HepG2 (cell line): ENCODE data around the gene HDGFL1. TPM values are rescaled to one million over a fixed set of nuclear protein-coding genes. Genes with fewer than 3 reads are reported as not detected.

Experiments
- ATAC-seq: fragments of 200-7000 bp; cut with Tn5 transposase; 3 replicates; pipeline ENCODE4 v1.9.1; 2020; ENCODE audit warnings: mild to moderate bottlenecking, moderate library complexity
- BruUV-seq: library from RNA; stranded (reverse); fragments of 400-500 nt; replicated peaks from 2 replicates; lab custom pipeline; 2021; lab: Mats Ljungman, UMichigan
- CTCF ChIA-PET: fragments of 300-600 bp; formaldehyde crosslinking; extraction: SDS; loops from one replicate; lab custom pipeline; 2021; ENCODE audit warnings: low total read pairs, inconsistent platforms, low intra/inter-chr PET ratio; lab: Yijun Ruan, JAX
- POLR2A ChIA-PET: fragments of 350-600 bp; sonication (Branson Sonifier 250); formaldehyde crosslinking; loops from one replicate; lab custom pipeline; 2020; ENCODE audit warnings: antibody characterized with exemption, inconsistent platforms; lab: Yijun Ruan, JAX
- DNase-seq: peaks from one replicate; pipeline ENCODE4 v3.0.0-alpha.2; 2015; ENCODE audit warnings: low spot score
- FAIRE-seq: peaks from 3 replicates; lab custom pipeline; 2011; peaks lifted over from hg19 to GRCh38; lab: Jason Lieb, UNC
- H2AFZ ChIP-seq: one replicate; pipeline ENCODE4 v1.6.1; 2011; ENCODE audit warnings: low read length, inconsistent platforms
- H3K27ac ChIP-seq: fragments of 300-600 bp; 3 replicates; pipeline ENCODE4 v1.8.0; 2011; ENCODE audit warnings: mixed run types, mild to moderate bottlenecking, mixed read lengths, low read length, inconsistent platforms; ENCODE audit not compliant: insufficient read depth; ENCODE audit errors: extremely low read length
- H3K27me3 ChIP-seq, 2 experiments: fragments of 200-600 bp in 1 of 2; 2 replicates in 1 of 2; 3 replicates in 1 of 2; pipeline versions ENCODE4 v1.6.0 to v1.8.0; 2011; ENCODE audit warnings: low read length in 2 of 2, mild to moderate bottlenecking in 2 of 2, moderate library complexity in 2 of 2, inconsistent platforms in 1 of 2; ENCODE audit not compliant: insufficient read depth in 2 of 2, control insufficient read depth in 1 of 2
- H3K36me3 ChIP-seq, 2 experiments: fragments of 200-600 bp in 1 of 2; replicated peaks in 1 of 2; 2 replicates in 1 of 2; 3 replicates in 1 of 2; pipeline versions ENCODE4 v1.5.1 to v1.8.0; 2011; ENCODE audit warnings: low read length in 2 of 2, inconsistent platforms in 1 of 2; ENCODE audit not compliant: insufficient read depth in 2 of 2, control insufficient read depth in 1 of 2
- H3K4me1 ChIP-seq: 2 replicates; pipeline ENCODE4 v1.5.1; 2012; ENCODE audit warnings: low read length, inconsistent platforms; ENCODE audit not compliant: insufficient read depth
- H3K4me2 ChIP-seq: 2 replicates; pipeline ENCODE4 v1.6.0; 2011; ENCODE audit warnings: low read depth, low read length, inconsistent platforms
- H3K4me3 ChIP-seq, 3 experiments: fragments of 200-600 bp in 1 of 3; sonication (generic), shearing (Covaris generic) in 1 of 3; replicated peaks in 1 of 3; 2 replicates each; pipeline ENCODE4 v1.5.1; 2011 to 2016; ENCODE audit warnings: low read length in 3 of 3, inconsistent platforms in 2 of 3, low read depth in 2 of 3, mild to moderate bottlenecking in 2 of 3, control low read depth in 1 of 3, mixed read lengths in 1 of 3; ENCODE audit not compliant: insufficient read depth in 1 of 3
- H3K79me2 ChIP-seq: one replicate; pipeline ENCODE4 v1.6.1; 2011; ENCODE audit warnings: low read length, inconsistent platforms; ENCODE audit not compliant: insufficient read depth
- H3K9ac ChIP-seq: 2 replicates; pipeline ENCODE4 v1.6.0; 2011; ENCODE audit warnings: mild to moderate bottlenecking, low read depth, low read length, inconsistent platforms; ENCODE audit not compliant: insufficient read depth
- H3K9me3 ChIP-seq: 2 replicates; pipeline ENCODE4 v1.5.1; 2012; ENCODE audit warnings: mild to moderate bottlenecking, low read length
- H4K20me1 ChIP-seq: 2 replicates; pipeline ENCODE4 v1.6.0; 2011; ENCODE audit warnings: inconsistent platforms, mild to moderate bottlenecking, low read length, moderate library complexity; ENCODE audit not compliant: insufficient read depth
- BRD4 ChIP-seq: sonication (generic); formaldehyde crosslinking; IDR thresholded peaks from 2 replicates; pipeline ENCODE4 v1.4.0; 2020; ENCODE audit warnings: missing genetic modification reagents
- CBX1 ChIP-seq: IDR thresholded peaks from one replicate; pipeline ENCODE4 v1.6.1; 2016; ENCODE audit warnings: antibody characterized with exemption, low read depth
- EHMT2 ChIP-seq: fragments of 200-600 bp; sonication (generic); IDR thresholded peaks from 2 replicates; pipeline ENCODE4 v1.7.0; 2017; ENCODE audit warnings: antibody characterized with exemption, low read depth, low read length, borderline replicate concordance
- HES4 ChIP-seq: sonication (generic); formaldehyde crosslinking; IDR thresholded peaks from 2 replicates; pipeline ENCODE4 v1.9.0; 2021; ENCODE audit warnings: mild to moderate bottlenecking, missing genetic modification reagents, borderline replicate concordance
- PHB2 ChIP-seq: fragments of 450-650 bp; IDR thresholded peaks from 2 replicates; pipeline ENCODE4 v1.6.1; 2018; ENCODE audit not compliant: partially characterized antibody
- SOX13 ChIP-seq, 3 experiments: fragments of 450-650 bp in 1 of 3; sonication (generic) in 1 of 3; formaldehyde crosslinking in 1 of 3; IDR thresholded peaks in 2 of 3; conservative IDR thresholded peaks in 1 of 3; 2 replicates each; pipeline versions ENCODE4 v1.5.0 to v1.6.1; 2016 to 2020; ENCODE audit warnings: antibody characterized with exemption in 1 of 3, mild to moderate bottlenecking in 1 of 3, missing compliant biosample characterization in 1 of 3, missing genetic modification reagents in 1 of 3, moderate library complexity in 1 of 3
- ZNF12 ChIP-seq: sonication (generic); formaldehyde crosslinking; IDR thresholded peaks from 2 replicates; pipeline ENCODE4 v1.5.0; 2020; ENCODE audit warnings: missing genetic modification reagents
- ZNF30 ChIP-seq: sonication (generic); formaldehyde crosslinking; IDR thresholded peaks from 2 replicates; pipeline ENCODE4 v1.5.0; 2020; ENCODE audit warnings: mild to moderate bottlenecking, missing genetic modification reagents
- ZNF746 ChIP-seq: sonication (generic); formaldehyde crosslinking; IDR thresholded peaks from 2 replicates; pipeline ENCODE4 v1.8.0; 2022; ENCODE audit warnings: mild to moderate bottlenecking, missing genetic modification reagents
- WGBS: methylation state at CpG from one replicate; pipeline ENCODE4 v1.1.6; 2017; ENCODE audit warnings: low lambda C conversion rate; 5-methylcytosine and 5-hydroxymethylcytosine counted together
- in situ Hi-C: cut with HindIII; loops from 2 replicates; pipeline ENCODE4 v1.10.0; 2017; ENCODE audit warnings: low pct_unique_long_range_greater_than_20kb; ENCODE audit not compliant: extremely low pct_ligation_motif_present
- intact Hi-C: fragments of 100-400 bp; cut with micrococcal nuclease; formaldehyde crosslinking; loops from one replicate; pipeline ENCODE4 v1.10.0; 2022; ENCODE audit not compliant: unreplicated experiment
- polyA plus RNA-seq, 8 experiments: library from polyadenylated mRNA; depleted of rRNA in 3 of 8; stranded (reverse) in 7 of 8; unstranded in 1 of 8; fragments of >200 nt; fragmentation: Illumina TruSeq in 4 of 8; extraction: Trizol in 4 of 8; gene quantifications; 2 replicates each; pipeline versions ENCODE4 v1.2.1 to v1.2.3, GENCODE V29; 2011 to 2016; ENCODE audit warnings: low read depth in 4 of 8, missing spikeins in 1 of 8, mixed read lengths in 1 of 8; ENCODE audit not compliant: insufficient read depth in 1 of 8
- total RNA-seq, 5 experiments: library from RNA; depleted of rRNA; stranded (reverse); fragments of >200 nt; fragmentation: Illumina TruSeq; extraction: Trizol; gene quantifications; 2 replicates each; pipeline ENCODE4 v1.2.3, GENCODE V29; 2016; ENCODE audit warnings: low read depth in 1 of 5
- TF ChIP-seq, protein P1 (sequence below): sonication (generic); formaldehyde crosslinking; conservative IDR thresholded peaks from 2 replicates; pipeline ENCODE4 v1.8.0; 2022; ENCODE audit warnings: missing genetic modification reagents
- TF ChIP-seq, protein P2 (sequence below): fragments of 450-650 bp; IDR thresholded peaks from 2 replicates; pipeline ENCODE4 v1.6.1; 2017; ENCODE audit warnings: mild to moderate bottlenecking
- TF ChIP-seq, protein P3 (sequence below): sonication (generic); formaldehyde crosslinking; conservative IDR thresholded peaks from 2 replicates; pipeline ENCODE4 v1.4.0; 2020; ENCODE audit warnings: missing genetic modification reagents
- TF ChIP-seq, protein P4 (sequence below): sonication (generic); formaldehyde crosslinking; IDR thresholded peaks from 2 replicates; pipeline ENCODE4 v1.4.0; 2020; ENCODE audit warnings: mild to moderate bottlenecking, missing genetic modification reagents
- TF ChIP-seq, protein P5 (sequence below): sonication (generic); formaldehyde crosslinking; IDR thresholded peaks from 2 replicates; pipeline ENCODE4 v1.9.0; 2022; ENCODE audit warnings: missing genetic modification reagents, mild to moderate bottlenecking, borderline replicate concordance
- TF ChIP-seq, protein P6 (sequence below): sonication (generic); formaldehyde crosslinking; IDR thresholded peaks from 2 replicates; pipeline ENCODE4 v1.4.0; 2020; ENCODE audit warnings: mild to moderate bottlenecking, missing genetic modification reagents

The HDGFL1 gene
- total and polyA plus RNA-seq, 2 of the 13 experiments (the other 11 are each of a cell fraction or from before 2014, with no cell fraction given), result not detected

DNA sequence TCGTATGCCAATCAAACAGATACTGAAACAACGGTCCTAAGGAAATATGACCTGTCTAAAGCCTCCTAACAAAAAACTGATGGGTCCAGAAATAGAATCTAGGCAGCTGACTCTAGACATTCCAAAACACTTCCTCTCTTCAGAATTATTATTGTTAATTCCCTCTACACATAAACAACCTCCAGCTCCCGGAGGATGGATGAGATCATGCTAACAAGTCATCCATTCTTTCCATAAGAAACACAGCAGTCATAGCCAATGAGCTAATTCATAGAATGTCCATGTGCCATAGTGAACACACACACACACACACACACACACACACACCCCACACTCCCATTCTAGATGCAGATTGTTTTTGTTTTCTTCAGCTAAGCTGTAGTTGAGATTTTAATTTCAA, 44.3 kb downstream of the HDGFL1 start:
- Histone ChIP-seq H3K36me3 (no peaks in the 10 kb centered on the region), H3K4me2 (no peak overlapping the region), H3K27me3 (no peaks in the 10 kb centered on the region), H3K27ac (no peak overlapping the region), H3K79me2 (no peaks in the 10 kb centered on the region), H4K20me1 (no peaks in the 10 kb centered on the region), H3K9me3 (peaks cover 71% of the 10 kb centered on the region), H3K4me1 (no peaks in the 10 kb centered on the region), H3K9ac (no peak overlapping the region), H2AFZ (no peak overlapping the region)
- CTCF ChIA-PET, result no interaction called here
- POLR2A ChIA-PET, result no interaction called here
- DNase-seq, result no peak
- BruUV-seq, result no TSS peak
- ATAC-seq, result no peak
- intact Hi-C loops, result no loop called here
- no peak for FAIRE-seq
- in situ Hi-C loops, result no loop called here
- TF ChIP-seq BRD4 (CRISPR knock-in tag), result no peak
- TF ChIP-seq, protein P1, sequence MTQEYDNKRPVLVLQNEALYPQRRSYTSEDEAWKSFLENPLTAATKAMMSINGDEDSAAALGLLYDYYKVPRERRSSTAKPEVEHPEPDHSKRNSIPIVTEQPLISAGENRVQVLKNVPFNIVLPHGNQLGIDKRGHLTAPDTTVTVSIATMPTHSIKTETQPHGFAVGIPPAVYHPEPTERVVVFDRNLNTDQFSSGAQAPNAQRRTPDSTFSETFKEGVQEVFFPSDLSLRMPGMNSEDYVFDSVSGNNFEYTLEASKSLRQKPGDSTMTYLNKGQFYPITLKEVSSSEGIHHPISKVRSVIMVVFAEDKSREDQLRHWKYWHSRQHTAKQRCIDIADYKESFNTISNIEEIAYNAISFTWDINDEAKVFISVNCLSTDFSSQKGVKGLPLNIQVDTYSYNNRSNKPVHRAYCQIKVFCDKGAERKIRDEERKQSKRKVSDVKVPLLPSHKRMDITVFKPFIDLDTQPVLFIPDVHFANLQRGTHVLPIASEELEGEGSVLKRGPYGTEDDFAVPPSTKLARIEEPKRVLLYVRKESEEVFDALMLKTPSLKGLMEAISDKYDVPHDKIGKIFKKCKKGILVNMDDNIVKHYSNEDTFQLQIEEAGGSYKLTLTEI (CRISPR knock-in tag), result no peak
- no peak for TF ChIP-seq ZNF30 (CRISPR knock-in tag)
- TF ChIP-seq CBX1, result no peak
- TF ChIP-seq EHMT2, result no peak
- TF ChIP-seq, protein P2, sequence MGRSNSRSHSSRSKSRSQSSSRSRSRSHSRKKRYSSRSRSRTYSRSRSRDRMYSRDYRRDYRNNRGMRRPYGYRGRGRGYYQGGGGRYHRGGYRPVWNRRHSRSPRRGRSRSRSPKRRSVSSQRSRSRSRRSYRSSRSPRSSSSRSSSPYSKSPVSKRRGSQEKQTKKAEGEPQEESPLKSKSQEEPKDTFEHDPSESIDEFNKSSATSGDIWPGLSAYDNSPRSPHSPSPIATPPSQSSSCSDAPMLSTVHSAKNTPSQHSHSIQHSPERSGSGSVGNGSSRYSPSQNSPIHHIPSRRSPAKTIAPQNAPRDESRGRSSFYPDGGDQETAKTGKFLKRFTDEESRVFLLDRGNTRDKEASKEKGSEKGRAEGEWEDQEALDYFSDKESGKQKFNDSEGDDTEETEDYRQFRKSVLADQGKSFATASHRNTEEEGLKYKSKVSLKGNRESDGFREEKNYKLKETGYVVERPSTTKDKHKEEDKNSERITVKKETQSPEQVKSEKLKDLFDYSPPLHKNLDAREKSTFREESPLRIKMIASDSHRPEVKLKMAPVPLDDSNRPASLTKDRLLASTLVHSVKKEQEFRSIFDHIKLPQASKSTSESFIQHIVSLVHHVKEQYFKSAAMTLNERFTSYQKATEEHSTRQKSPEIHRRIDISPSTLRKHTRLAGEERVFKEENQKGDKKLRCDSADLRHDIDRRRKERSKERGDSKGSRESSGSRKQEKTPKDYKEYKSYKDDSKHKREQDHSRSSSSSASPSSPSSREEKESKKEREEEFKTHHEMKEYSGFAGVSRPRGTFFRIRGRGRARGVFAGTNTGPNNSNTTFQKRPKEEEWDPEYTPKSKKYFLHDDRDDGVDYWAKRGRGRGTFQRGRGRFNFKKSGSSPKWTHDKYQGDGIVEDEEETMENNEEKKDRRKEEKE, result no peak
- no peak for TF ChIP-seq ZNF746 (CRISPR knock-in tag)
- no peak for TF ChIP-seq SOX13 (IDR thresholded peaks at IDR 0.05)
- no peak for TF ChIP-seq SOX13 (CRISPR knock-in tag; conservative IDR thresholded peaks at IDR 0.05 in 1 of 2, IDR thresholded peaks at IDR 0.05 in 1 of 2)
- TF ChIP-seq, protein P3, sequence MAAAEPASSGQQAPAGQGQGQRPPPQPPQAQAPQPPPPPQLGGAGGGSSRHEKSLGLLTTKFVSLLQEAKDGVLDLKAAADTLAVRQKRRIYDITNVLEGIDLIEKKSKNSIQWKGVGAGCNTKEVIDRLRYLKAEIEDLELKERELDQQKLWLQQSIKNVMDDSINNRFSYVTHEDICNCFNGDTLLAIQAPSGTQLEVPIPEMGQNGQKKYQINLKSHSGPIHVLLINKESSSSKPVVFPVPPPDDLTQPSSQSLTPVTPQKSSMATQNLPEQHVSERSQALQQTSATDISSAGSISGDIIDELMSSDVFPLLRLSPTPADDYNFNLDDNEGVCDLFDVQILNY (CRISPR knock-in tag), result no peak
- TF ChIP-seq, protein P4, sequence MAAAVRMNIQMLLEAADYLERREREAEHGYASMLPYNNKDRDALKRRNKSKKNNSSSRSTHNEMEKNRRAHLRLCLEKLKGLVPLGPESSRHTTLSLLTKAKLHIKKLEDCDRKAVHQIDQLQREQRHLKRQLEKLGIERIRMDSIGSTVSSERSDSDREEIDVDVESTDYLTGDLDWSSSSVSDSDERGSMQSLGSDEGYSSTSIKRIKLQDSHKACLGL, result no peak
- no peak for TF ChIP-seq HES4 (CRISPR knock-in tag)
- TF ChIP-seq, protein P5, sequence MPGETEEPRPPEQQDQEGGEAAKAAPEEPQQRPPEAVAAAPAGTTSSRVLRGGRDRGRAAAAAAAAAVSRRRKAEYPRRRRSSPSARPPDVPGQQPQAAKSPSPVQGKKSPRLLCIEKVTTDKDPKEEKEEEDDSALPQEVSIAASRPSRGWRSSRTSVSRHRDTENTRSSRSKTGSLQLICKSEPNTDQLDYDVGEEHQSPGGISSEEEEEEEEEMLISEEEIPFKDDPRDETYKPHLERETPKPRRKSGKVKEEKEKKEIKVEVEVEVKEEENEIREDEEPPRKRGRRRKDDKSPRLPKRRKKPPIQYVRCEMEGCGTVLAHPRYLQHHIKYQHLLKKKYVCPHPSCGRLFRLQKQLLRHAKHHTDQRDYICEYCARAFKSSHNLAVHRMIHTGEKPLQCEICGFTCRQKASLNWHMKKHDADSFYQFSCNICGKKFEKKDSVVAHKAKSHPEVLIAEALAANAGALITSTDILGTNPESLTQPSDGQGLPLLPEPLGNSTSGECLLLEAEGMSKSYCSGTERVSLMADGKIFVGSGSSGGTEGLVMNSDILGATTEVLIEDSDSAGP (CRISPR knock-in tag), result no peak
- TF ChIP-seq PHB2, result no peak
- TF ChIP-seq, protein P6, sequence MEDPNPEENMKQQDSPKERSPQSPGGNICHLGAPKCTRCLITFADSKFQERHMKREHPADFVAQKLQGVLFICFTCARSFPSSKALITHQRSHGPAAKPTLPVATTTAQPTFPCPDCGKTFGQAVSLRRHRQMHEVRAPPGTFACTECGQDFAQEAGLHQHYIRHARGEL (CRISPR knock-in tag), result no peak
- no peak for TF ChIP-seq ZNF12
- TF ChIP-seq, all 625 proteins: peak for 0
- no peak overlapping the region for H3K4me3 ChIP-seq
- 17% methylated on average over 3 of the region's 3 CpGs for WGBS
